ENCODE results near the gene SEMA5A. TPM values are rescaled to one million over a fixed set of nuclear protein-coding genes. Genes with fewer than 3 reads are reported as not detected.

The SEMA5A gene
- polyA plus RNA-seq, 4 donors, result 35.9 to 42.6 (median 41.2) TPM

- DNase-seq (ENCODE audit: low read depth in 4 of 4, low spot score in 3 of 4), result no peak
Observed at GRCh38 chr5:9297134-9297533, 248.7 kb downstream of the SEMA5A start.

- no peak for DNase-seq (ENCODE audit: low read depth in 4 of 4, low spot score in 3 of 4)
Observed at GRCh38 chr5:9295466-9295801, 250.4 kb downstream of the SEMA5A start.

GRCh38 chr5:9294793-9295465, 250.9 kb downstream of the SEMA5A start:
- DNase-seq (ENCODE audit: low read depth in 4 of 4, low spot score in 3 of 4), result no peak

- DNase-seq (ENCODE audit: low read depth in 4 of 4, low spot score in 3 of 4), result no peak
Observed at GRCh38 chr5:9288234-9288633, 257.6 kb downstream of the SEMA5A start.

- no peak for DNase-seq (ENCODE audit: low read depth in 4 of 4, low spot score in 3 of 4)
Observed at GRCh38 chr5:9284781-9285307, 261.0 kb downstream of the SEMA5A start.

GRCh38 chr5:9284272-9284671, 261.6 kb downstream of the SEMA5A start:
- DNase-seq (ENCODE audit: low read depth in 4 of 4, low spot score in 3 of 4), result no peak

GRCh38 chr5:9283473-9283872, 262.4 kb downstream of the SEMA5A start:
- DNase-seq (ENCODE audit: low read depth in 4 of 4, low spot score in 3 of 4), result no peak

GRCh38 chr5:9283021-9283420, 262.9 kb downstream of the SEMA5A start:
- DNase-seq (ENCODE audit: low read depth in 4 of 4, low spot score in 3 of 4), result no peak

GRCh38 chr5:9282211-9282610, 263.7 kb downstream of the SEMA5A start:
- DNase-seq (ENCODE audit: low read depth in 4 of 4, low spot score in 3 of 4), result no peak

GRCh38 chr5:9279774-9280173, 266.1 kb downstream of the SEMA5A start:
- DNase-seq (ENCODE audit: low read depth in 4 of 4, low spot score in 3 of 4), result no peak

- no peak for DNase-seq (ENCODE audit: low read depth in 4 of 4, low spot score in 3 of 4)
Observed at GRCh38 chr5:9278921-9279603, 266.8 kb downstream of the SEMA5A start.

GRCh38 chr5:9269014-9269413, 276.9 kb downstream of the SEMA5A start:
- DNase-seq (ENCODE audit: low read depth in 4 of 4, low spot score in 3 of 4), result no peak

- no peak for DNase-seq (ENCODE audit: low read depth in 4 of 4, low spot score in 3 of 4)
Observed at GRCh38 chr5:9268226-9268625, 277.6 kb downstream of the SEMA5A start.

GRCh38 chr5:9265441-9266287, 280.2 kb downstream of the SEMA5A start:
- DNase-seq (ENCODE audit: low read depth in 4 of 4, low spot score in 3 of 4), result peak in 1 of 4 donors; percentile 8

GRCh38 chr5:9264301-9264700, 281.6 kb downstream of the SEMA5A start:
- no peak for DNase-seq (ENCODE audit: low read depth in 4 of 4, low spot score in 3 of 4)

GRCh38 chr5:9263656-9264055, 282.2 kb downstream of the SEMA5A start:
- no peak for DNase-seq (ENCODE audit: low read depth in 4 of 4, low spot score in 3 of 4)

GRCh38 chr5:9251379-9251980, 294.4 kb downstream of the SEMA5A start:
- DNase-seq (ENCODE audit: low read depth in 4 of 4, low spot score in 3 of 4), result no peak

- no peak for DNase-seq (ENCODE audit: low read depth in 4 of 4, low spot score in 3 of 4)
Observed at GRCh38 chr5:9249231-9249630, 296.6 kb downstream of the SEMA5A start.

- no peak for DNase-seq (ENCODE audit: low read depth in 4 of 4, low spot score in 3 of 4)
Observed at GRCh38 chr5:9245071-9245470, 300.8 kb downstream of the SEMA5A start.

GRCh38 chr5:9244417-9244816, 301.5 kb downstream of the SEMA5A start:
- DNase-seq (ENCODE audit: low read depth in 4 of 4, low spot score in 3 of 4), result no peak
